Endometrial microvascular endothelial cells (primary cell): ENCODE measurements around the gene TFG. TPM values are rescaled to one million over a fixed set of nuclear protein-coding genes. Genes with fewer than 3 reads are reported as not detected.
"Not testable (repeated sequence)": the region's sequence is repeated elsewhere in the genome, so short reads cannot be mapped to it uniquely, and the experiment has no call there.

Experiments
- in situ Hi-C: cut with HindIII; loops from 2 replicates; pipeline ENCODE4 v1.10.0; 2017; ENCODE audit warnings: low sequenced_read_pairs, low pct_unique_long_range_greater_than_20kb; ENCODE audit errors: inconsistent ontology term
- total RNA-seq: library from RNA; depleted of rRNA; stranded (reverse); fragments of >200 nt; gene quantifications from one replicate; pipeline ENCODE4 v1.2.3, GENCODE V29; 2015; ENCODE audit errors: inconsistent ontology term

Gene TFG
- 129 TPM for total RNA-seq

DNA sequence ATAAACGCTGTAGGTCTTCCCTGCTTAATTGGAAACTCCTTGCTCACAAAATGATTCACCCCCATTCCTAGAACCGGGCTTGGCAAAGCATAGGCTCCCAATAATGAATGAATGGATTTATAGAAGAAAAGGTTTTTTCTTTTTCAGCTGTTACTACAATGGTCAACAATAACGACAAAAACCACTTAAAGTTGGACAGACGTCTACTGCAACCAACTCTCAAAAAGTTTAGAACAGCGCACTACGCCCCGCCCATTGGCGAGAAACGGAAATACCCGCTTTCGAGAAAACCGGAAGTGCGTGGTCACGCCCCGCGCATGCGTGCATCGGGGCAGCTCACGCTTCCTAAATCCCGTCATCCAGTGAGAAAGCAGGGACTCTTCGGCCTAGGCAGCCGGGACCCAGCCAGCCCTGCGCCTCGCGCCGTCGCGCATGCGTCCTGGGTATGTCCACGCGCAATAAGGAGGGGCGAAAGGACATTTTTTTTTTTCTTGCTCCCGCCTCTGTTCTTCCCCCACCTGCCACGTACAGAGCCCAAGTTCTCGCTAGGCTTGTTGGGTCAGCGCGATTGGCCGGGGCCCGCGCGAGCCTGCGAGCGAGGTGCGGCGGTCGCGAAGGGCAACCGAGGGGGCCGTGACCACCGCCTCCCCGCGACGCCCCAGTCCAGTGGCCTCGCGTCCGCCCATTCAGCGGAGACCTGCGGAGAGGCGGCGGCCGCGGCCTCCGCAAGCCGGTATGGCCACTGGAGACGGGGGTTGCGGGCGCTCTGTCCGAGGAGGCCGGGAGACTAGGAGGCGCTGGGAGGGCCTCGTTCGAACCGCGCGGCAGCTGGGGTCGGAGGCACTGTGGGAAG lies at the start of gene TFG:
TSS of gene TFG (plus strand) at position 506 of the 853 bp plus-strand sequence. CDS start 4,192 bp downstream, outside the sequence.
- in situ Hi-C loops, result no loop called here

- in situ Hi-C loops, result not testable (repeated sequence)
Measured at GRCh38 chr3:100661294-100661693, 48.0 kb upstream of the TFG start.

DNA sequence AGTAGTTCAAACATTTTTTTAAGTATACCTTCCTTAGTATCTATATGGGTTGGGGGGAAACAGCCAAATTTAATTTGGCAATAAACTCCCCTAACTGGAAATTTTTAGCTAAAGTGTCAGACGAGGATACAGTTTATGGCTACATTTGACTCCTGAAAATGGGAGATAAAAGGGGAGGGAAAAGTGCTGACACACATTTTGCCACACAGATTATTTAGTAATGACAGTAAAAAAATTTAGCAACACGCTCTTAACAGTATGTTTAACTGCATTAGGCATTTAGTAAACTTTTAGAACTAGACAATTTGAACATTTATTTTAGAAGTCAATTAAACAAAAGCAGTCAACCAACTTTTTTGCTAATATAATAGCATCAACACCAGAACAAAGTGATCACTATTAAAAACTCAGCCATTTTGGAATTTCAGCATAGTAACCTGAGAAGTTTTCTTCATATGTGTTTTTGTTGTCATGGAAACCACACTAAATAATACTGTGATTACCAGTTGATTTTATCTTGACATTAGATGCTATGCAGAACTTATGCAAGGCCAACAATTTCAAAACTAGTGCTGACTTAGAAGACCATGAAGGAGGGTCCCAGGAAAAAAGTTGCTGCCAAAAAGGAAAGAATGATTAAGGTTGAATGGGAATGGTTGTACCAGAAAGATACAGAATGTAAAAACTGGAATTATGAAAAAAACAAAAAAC lies 47.0 kb upstream of the TFG start:
- in situ Hi-C loops, result no loop called here

DNA sequence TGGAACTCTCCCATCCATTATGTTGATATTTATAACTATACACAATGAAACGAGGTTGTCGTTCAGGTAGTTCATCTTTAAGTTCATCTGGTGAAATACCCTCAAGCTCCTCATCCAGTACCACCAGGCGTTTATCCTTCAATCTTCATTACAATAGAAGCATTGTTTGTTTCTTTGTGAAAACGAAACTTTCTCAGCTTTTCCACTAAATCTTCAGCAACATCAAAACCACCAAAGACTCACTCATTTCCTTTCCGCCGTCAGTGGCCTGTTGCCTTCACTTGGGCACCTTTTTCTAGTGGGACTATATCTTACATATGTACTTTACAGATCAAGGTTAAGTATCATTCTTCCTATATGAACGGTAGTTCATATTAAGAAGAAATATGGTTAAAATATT lies 44.1 kb upstream of the TFG start:
- in situ Hi-C loops, result no loop called here

DNA sequence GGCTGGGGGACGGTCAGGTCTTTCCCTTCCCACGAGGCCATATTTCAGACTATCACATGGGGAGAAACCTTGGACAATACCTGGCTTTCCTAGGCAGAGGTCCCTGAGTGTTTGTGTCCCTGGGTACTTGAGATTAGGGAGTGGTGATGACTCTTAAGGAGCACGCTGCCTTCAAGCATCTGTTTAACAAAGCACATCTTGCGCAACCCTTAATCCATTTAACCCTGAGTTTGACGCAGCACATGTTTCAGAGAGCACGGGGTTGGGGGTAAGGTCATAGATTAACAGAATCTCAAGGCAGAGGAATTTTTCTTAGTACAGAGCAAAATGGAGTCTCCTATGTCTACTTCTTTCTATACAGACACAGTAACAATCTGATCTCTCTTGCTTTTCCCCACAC lies 42.6 kb upstream of the TFG start:
- in situ Hi-C loops, result not testable (repeated sequence)

DNA sequence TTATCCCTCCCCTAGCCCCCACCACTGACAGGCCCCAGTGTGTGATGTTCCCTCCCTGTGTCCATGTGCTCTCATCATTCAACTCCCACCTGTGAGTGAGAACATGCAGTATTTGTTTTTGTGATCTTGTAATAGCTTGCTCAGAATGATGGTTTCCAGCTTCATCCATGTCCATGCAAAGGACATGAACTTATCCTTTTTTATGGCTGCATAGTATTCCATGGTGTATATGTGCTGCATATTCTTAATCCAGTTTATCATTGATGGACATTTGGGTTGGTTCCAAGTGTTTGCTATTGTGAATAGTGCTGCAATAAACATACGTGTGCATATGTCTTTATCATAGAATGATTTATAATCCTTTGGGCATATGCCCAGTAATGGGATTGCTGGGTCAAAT lies 42.0 kb upstream of the TFG start:
- in situ Hi-C loops, result not testable (repeated sequence)

DNA sequence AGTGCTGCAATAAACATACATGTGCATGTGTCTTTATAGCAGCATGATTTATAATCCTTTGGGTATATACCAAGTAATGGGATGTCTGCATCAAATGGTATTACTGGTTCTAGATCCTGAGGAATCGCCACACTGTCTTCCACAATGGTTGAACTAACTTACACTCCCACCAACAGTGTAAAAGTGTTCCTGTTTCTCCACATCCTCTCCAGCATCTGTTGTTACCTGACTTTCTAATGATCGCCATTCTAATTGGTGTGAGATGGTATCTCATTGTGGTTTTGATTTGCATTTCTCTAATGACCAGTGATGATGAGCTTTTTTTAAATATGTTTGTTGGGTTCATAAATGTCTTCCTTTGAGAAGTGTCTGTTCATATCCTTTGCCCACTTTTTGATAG lies 38.3 kb upstream of the TFG start:
- in situ Hi-C loops, result not testable (repeated sequence)

DNA sequence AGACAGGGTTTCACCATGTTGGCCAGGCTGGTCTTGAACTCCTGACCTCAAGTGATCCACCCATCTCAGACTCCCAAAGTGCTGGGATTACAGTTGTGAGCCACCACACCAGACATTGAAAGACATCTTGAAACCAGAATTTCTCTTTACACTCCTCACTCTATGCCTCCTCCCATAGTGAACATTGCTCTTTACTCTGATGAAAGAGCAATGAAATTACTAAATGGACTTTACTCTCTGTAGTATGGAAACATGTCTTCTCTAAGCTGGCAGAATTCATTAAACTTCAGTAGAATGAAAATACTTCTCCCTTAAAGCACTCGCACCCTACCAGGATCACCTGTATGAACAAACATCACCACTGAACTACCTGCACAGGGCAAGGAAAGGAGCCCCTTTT lies 27.8 kb upstream of the TFG start:
- in situ Hi-C loops, result no loop called here

- in situ Hi-C loops, result no loop called here
Measured at GRCh38 chr3:100682056-100682853, 27.0 kb upstream of the TFG start.

DNA sequence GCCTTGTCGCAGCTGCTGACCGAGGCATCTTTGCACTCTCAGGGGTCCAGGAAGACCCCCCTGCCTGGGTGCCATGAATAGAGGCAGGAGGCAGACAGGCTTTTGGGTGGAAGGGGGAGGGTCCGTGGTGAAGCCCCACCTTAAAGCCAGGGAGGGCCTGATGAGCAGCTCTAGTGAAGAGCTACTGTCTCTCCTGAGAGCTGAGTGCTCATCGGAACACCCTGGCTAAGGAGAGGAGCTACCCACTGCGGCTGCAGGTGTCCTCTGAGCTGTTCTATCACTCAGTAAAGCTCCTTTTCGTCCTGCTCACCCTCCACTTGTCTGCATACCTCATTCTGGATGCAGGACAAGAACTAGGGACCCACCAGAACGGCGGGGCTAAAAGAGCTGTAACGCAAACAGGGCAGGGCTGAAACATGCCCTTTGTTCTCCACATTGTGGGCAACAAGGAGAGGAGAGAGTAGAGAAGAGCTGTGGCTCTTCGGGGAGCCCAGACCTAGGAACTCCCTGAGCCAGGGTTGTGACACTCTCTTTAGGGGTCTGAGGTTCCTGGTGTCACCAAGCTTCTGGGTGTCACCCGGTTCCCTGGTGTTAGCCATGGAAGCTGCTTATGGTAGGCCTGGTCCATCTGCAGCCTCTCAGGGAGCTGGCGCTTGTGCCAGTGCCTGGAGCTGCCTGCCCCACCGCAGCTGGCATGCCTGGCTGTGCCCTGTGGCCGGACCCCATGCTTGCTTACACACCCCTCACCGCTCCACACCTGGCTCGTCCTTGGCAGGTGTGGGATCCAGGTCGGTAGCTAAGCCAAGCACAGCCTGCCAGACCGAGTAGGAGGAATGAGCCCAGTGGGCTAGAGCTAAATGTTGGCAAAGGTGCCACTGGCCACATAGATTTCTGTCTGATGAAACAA lies 26.2 kb upstream of the TFG start:
- in situ Hi-C loops, result no loop called here

- in situ Hi-C loops, result no loop called here
Measured at GRCh38 chr3:100693225-100693624, 16.1 kb upstream of the TFG start.

- in situ Hi-C loops, result no loop called here
Measured at GRCh38 chr3:100695696-100696095, 13.6 kb upstream of the TFG start.

DNA sequence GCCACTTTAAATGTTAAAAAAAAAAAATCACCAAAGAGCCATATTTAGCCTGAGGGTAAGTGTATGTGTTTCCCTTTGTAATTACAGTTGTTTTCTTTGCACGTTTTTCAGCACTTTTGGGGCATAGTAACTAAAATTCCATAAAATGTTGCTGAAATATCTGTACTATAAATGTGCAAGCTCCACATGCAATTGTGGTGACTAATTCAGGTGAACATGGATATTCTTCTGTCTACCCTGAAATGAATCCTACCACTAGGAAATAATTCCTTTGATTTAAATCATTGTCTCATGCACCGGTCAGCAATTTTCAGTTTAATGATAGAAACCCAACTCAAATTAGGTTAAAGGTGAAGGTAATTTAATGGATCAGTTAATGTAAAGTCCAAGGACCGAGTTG lies 13.1 kb upstream of the TFG start:
- in situ Hi-C loops, result no loop called here

- in situ Hi-C loops, result no loop called here
Measured at GRCh38 chr3:100697172-100697571, 12.1 kb upstream of the TFG start.

DNA sequence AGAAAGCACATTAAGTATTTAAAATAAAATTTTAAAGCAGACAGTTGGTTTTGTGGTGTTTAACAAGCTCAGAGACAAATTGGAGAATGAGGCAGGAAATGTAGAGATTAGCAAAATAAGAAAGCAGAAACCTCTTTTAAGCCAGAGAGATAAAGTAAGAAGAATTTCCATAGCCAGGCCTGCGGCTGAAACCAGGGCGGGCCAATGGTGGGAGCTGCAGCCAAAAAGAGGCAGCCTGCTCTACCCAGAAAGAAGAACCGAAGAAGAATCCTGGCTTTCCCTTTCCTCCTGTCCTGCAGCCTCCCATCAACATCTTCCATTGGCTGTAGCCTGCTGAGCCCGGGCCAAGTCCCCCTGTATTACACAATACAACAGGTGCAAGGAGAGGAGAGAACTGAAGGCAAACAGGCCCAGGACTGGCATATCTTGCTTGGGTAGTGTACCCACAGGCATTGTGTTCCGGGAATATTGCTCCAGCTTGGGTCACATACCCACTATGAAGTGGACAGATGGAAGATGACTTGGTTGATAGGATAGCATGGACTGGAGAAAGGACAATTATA lies 11.5 kb upstream of the TFG start:
- in situ Hi-C loops, result no loop called here

DNA sequence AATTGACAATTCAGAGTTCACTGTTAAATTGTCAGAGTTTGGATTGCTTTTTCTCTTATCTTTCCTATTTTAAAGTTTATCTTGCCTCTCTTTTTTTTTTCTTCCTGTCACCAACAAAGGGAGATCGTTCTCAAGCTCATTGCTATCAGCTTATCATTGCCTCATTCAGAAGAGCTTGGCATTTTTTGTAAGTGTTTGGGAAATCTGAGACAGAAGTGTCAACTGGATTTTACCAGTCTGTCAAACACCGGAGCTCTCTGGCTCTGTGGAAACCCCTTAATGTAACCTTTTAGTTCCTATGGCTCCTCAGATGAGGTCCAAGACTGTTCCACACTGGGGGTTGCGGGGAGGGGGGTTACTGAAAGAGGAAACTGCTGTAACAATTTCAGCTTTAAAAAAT lies 10.6 kb upstream of the TFG start:
- in situ Hi-C loops, result no loop called here

GRCh38 chr3:100700708-100701107 lies 8.6 kb upstream of the TFG start:
- in situ Hi-C loops, result no loop called here
